Glomerular visceral epithelial cell (primary cell): ENCODE measurements around the gene RABEP2.
"Not testable (repeated sequence)": the region's sequence is repeated elsewhere in the genome, so short reads cannot be mapped to it uniquely, and the experiment has no call there.

Experiments
- DNase-seq: peaks from one replicate; pipeline ENCODE4 v3.0.0-alpha.2; 2016; ENCODE audit errors: extremely low spot score

The RABEP2 gene

GRCh38 chr16:28879261-28879840, 45.7 kb downstream of the RABEP2 start:
- no peak for DNase-seq

GRCh38 chr16:28878083-28878926, 46.7 kb downstream of the RABEP2 start, which contains the start of gene ATP2A1:
ATP2A1 (plus strand) TSS chr16:28878488; CDS start chr16:28878672, 184 bp downstream.
- DNase-seq: no peak

GRCh38 chr16:28877655-28878000, 47.4 kb downstream of the RABEP2 start:
- no peak for DNase-seq

GRCh38 chr16:28876973-28877654, 47.9 kb downstream of the RABEP2 start:
- DNase-seq: no peak

- DNase-seq: no peak
Measured at GRCh38 chr16:28876019-28876659, 48.9 kb downstream of the RABEP2 start.

GRCh38 chr16:28875134-28876018, 49.7 kb downstream of the RABEP2 start:
- no peak for DNase-seq

- DNase-seq: no peak
Measured at GRCh38 chr16:28874406-28874805, 50.6 kb downstream of the RABEP2 start.

GRCh38 chr16:28873543-28874201, 51.4 kb downstream of the RABEP2 start:
- no peak for DNase-seq

GRCh38 chr16:28872952-28873351, 52.1 kb downstream of the RABEP2 start:
- DNase-seq: no peak

GRCh38 chr16:28869201-28869600, 55.8 kb downstream of the RABEP2 start:
- DNase-seq: no peak

- not testable (repeated sequence) for DNase-seq
Measured at GRCh38 chr16:28867646-28868045, 57.4 kb downstream of the RABEP2 start.

GRCh38 chr16:28867241-28867640, 57.8 kb downstream of the RABEP2 start:
- no peak for DNase-seq

- DNase-seq: no peak
Measured at GRCh38 chr16:28866454-28866804, 58.6 kb downstream of the RABEP2 start.

- no peak for DNase-seq
Measured at GRCh38 chr16:28865722-28866453, 59.1 kb downstream of the RABEP2 start.

GRCh38 chr16:28865001-28865688, 59.9 kb downstream of the RABEP2 start:
- DNase-seq: no peak

GRCh38 chr16:28863929-28864793, 60.9 kb downstream of the RABEP2 start:
- DNase-seq: no peak

GRCh38 chr16:28859326-28859725, 65.7 kb downstream of the RABEP2 start:
- DNase-seq: no peak

- DNase-seq: no peak
Measured at GRCh38 chr16:28858421-28858820, 66.6 kb downstream of the RABEP2 start.
